Thoracic aorta (tissue), 2 donors: ENCODE results near the gene PEX14. TPM values are rescaled to one million over a fixed set of nuclear protein-coding genes. Genes with fewer than 3 reads are reported as not detected.

Source experiments
- ATAC-seq: fragments of 150-250 bp; one replicate; pipeline ENCODE4 v1.8.0; 2017; ENCODE audit warnings: low read depth; ENCODE audit not compliant: insufficient number of reproducible peaks, low FRiP score
- DNase-seq: peaks from one replicate; pipeline ENCODE4 v3.0.0-alpha.2; 2020; ENCODE audit warnings: low spot score
- H3K27ac ChIP-seq, 2 donors: fragments of 200-600 bp; sonication (generic); 1 replicate in 1 of 2; 2 replicates in 1 of 2; pipeline ENCODE4 v1.5.1; 2016; ENCODE audit warnings: mild to moderate bottlenecking in 2 of 2, moderate library complexity in 2 of 2
- H3K27me3 ChIP-seq: fragments of 200-600 bp; sonication (generic); replicated peaks from 2 replicates; pipeline ENCODE4 v1.6.0; 2016; ENCODE audit warnings: mild to moderate bottlenecking; ENCODE audit not compliant: insufficient read depth
- H3K36me3 ChIP-seq: fragments of 200-600 bp; sonication (generic); one replicate; pipeline ENCODE4 v1.5.1; 2016
- H3K4me1 ChIP-seq, 2 donors: fragments of 200-600 bp; sonication (generic); 1 replicate in 1 of 2; 2 replicates in 1 of 2; pipeline versions ENCODE4 v1.5.1 to v1.6.0; 2016; ENCODE audit warnings: low read depth in 2 of 2, mild to moderate bottlenecking in 1 of 2; ENCODE audit not compliant: control insufficient read depth in 1 of 2
- H3K4me3 ChIP-seq: fragments of 200-600 bp; sonication (generic); 2 replicates; pipeline ENCODE4 v1.5.1; 2016; ENCODE audit warnings: mild to moderate bottlenecking
- H3K9me3 ChIP-seq: fragments of 200-600 bp; sonication (generic); 2 replicates; pipeline ENCODE4 v1.5.1; 2016
- total RNA-seq, 2 donors: library from RNA; depleted of rRNA; stranded (reverse); fragments of >200 nt; gene quantifications; one replicate each; pipeline versions ENCODE4 v1.1.0 to v1.2.3, GENCODE V29; 2016
- TF ChIP-seq, protein P1 (sequence below): fragments of 200-600 bp; sonication (generic); IDR thresholded peaks from one replicate; pipeline ENCODE4 v1.5.1; 2019; ENCODE audit warnings: antibody characterized with exemption

PEX14 gene
- total RNA-seq, 2 donors from 2014 or later = 11.5 to 22.6 TPM

DNA sequence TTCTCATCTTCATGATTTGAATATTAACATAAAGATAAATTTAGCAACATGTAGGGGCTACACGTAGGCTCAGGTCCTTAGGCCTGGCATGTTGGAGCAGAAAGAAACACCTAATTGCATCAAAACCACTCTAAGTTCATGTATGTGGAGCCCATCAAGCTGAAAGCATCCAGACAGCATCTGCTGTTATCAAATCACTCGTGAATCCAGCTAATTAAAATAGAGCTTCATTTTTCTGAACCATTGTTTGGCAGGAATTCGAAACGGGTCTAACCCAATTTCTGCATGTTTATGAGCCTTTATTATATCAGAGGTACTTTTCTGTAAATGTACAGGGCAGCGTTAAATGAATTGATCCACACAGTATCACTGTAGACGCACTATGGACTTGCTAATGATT lies 45.7 kb downstream of the PEX14 start:
- no peak for DNase-seq
- Histone ChIP-seq H3K27ac (no peak overlapping the region), H3K4me1 (peaks cover 0 to 7% of the 10 kb centered on the region in 2 donors), H3K9me3 (no peaks in the 10 kb centered on the region), H3K36me3 (no peaks in the 10 kb centered on the region), H3K27me3 (no peaks in the 10 kb centered on the region), H3K4me3 (no peak overlapping the region)
- no peak for ATAC-seq
- TF ChIP-seq, protein P1, sequence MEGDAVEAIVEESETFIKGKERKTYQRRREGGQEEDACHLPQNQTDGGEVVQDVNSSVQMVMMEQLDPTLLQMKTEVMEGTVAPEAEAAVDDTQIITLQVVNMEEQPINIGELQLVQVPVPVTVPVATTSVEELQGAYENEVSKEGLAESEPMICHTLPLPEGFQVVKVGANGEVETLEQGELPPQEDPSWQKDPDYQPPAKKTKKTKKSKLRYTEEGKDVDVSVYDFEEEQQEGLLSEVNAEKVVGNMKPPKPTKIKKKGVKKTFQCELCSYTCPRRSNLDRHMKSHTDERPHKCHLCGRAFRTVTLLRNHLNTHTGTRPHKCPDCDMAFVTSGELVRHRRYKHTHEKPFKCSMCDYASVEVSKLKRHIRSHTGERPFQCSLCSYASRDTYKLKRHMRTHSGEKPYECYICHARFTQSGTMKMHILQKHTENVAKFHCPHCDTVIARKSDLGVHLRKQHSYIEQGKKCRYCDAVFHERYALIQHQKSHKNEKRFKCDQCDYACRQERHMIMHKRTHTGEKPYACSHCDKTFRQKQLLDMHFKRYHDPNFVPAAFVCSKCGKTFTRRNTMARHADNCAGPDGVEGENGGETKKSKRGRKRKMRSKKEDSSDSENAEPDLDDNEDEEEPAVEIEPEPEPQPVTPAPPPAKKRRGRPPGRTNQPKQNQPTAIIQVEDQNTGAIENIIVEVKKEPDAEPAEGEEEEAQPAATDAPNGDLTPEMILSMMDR = no peak

DNA sequence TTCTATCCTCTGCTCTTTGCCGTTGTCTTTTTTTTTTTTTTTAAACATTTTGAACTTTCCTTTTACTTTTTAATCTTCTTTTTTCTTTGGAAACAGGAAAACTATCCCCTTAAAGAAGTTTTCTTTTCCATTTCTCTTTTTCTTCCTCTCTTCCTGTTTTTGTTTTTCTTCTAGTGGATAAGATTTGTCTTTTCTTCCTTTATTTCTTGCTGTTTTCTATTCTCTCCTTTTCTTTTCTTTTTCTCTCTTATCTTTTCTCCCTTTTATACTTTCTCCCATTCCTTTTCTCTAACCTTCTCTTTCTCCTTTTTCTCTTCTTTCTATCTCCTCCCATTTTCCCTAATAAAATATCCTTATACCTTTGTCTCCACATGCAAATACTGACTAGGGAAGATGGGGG lies 46.2 kb downstream of the PEX14 start:
- DNase-seq (no peak), ATAC-seq (no peak)
- TF ChIP-seq, protein P1 = no peak
- Histone ChIP-seq H3K36me3 (no peaks in the 10 kb centered on the region), H3K27me3 (no peaks in the 10 kb centered on the region), H3K4me3 (no peak overlapping the region), H3K4me1 (peaks cover 0 to 2% of the 10 kb centered on the region in 2 donors), H3K9me3 (no peaks in the 10 kb centered on the region), H3K27ac (no peak overlapping the region)

DNA sequence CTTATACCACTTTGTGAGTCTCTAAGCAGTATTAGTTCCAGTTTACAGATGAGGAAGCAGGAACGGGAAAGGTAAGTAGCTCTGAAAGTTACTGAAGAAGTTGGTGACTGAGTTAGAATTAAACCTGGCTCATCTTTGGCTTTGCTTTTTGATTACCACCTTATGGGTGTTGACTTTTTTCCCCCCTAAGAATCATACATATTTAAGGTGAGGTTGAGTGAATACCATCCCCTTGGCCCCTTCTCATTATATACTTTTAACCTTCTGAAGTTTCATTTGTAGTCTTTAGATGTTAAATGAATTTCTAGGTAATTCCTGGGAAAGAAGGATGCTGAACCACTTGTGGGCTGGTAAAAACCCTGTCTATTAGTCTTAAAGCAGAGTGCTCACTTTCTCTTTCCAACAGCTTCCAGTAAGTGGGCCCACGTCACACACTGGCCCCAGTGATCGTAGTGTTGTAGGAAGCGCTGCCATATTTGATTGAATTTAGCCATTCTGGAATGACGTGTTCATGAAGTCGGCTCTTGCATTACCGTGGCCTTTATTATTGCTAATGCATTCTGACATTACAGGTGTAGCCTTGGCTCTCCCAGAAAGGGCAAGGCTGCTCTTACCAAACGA lies 46.9 kb downstream of the PEX14 start:
- H3K4me1 ChIP-seq = no peaks in the 10 kb centered on the region
- H3K27ac ChIP-seq = no peak overlapping the region
- no peaks in the 10 kb centered on the region for H3K9me3 ChIP-seq
- DNase-seq = no peak
- H3K4me3 ChIP-seq = no peak overlapping the region
- no peaks in the 10 kb centered on the region for H3K36me3 ChIP-seq
- H3K27me3 ChIP-seq = no peaks in the 10 kb centered on the region
- no peak for ATAC-seq
- TF ChIP-seq, protein P1 = no peak

DNA sequence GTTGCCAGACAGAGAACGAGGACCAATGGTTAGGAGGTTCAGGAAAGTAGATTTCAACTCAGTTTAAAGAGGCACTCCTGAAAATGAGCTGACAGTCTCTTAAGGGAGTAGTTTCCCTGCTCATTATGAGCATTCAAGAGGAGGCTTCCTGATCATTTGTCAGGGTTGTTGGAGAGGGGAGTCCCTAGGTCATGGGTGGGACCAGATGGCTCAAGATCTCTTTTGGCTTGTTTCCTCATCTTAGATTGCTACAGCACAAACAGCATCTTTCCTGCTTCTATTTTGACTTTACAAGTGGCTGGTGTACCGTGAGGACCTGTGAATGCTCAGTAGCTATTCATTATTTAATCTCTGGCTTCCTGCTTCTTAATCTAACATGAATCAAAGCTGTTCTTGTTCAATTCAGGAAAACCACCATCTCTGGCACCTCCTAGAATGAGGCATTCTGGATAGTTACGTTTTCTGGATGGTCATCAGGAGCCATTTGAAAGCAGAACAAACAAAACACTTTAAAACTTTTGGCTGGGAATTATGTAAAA lies 47.6 kb downstream of the PEX14 start:
- H3K27ac ChIP-seq = no peak overlapping the region
- no peak for ATAC-seq
- peaks cover 0 to 7% of the 10 kb centered on the region in 2 donors for H3K4me1 ChIP-seq
- TF ChIP-seq, protein P1 = no peak
- H3K27me3 ChIP-seq = no peaks in the 10 kb centered on the region
- no peaks in the 10 kb centered on the region for H3K9me3 ChIP-seq
- H3K36me3 ChIP-seq = no peaks in the 10 kb centered on the region
- DNase-seq = no peak
- no peak overlapping the region for H3K4me3 ChIP-seq

DNA sequence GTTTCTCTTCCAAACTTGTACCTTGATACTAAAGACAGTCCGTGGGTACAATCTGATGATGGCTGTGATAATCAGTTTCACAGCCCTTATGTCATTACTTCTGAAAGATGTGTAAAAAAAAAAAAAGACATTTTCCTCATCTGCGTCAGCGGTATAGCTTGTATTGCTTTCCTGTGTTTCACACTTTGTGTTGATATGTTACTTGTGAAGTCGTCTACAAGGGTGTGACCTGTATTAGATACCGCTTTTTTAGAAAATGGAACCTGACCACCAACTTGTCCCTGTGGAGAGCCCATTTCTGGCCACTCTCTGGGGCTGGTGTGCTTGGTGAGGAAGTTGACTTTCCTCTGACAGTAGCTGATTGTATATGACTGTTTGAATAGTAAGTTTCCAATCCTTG lies 50.5 kb downstream of the PEX14 start:
- Histone ChIP-seq H3K9me3 (no peaks in the 10 kb centered on the region), H3K4me1 (peaks cover 22 to 35% of the 10 kb centered on the region in 2 donors), H3K27ac (no peak overlapping the region), H3K27me3 (no peaks in the 10 kb centered on the region), H3K4me3 (no peak overlapping the region), H3K36me3 (no peaks in the 10 kb centered on the region)
- DNase-seq (no peak), ATAC-seq (no peak)
- TF ChIP-seq, protein P1 = no peak
